GM04504 (cell line): ENCODE data around the gene FAM76A.
"Not testable (repeated sequence)": the region's sequence is repeated elsewhere in the genome, so short reads cannot be mapped to it uniquely, and the experiment has no call there.

Source experiments
- DNase-seq: peaks from one replicate; pipeline ENCODE4 v3.0.0-alpha.2; 2012; ENCODE audit warnings: low read depth

Gene FAM76A

DNA sequence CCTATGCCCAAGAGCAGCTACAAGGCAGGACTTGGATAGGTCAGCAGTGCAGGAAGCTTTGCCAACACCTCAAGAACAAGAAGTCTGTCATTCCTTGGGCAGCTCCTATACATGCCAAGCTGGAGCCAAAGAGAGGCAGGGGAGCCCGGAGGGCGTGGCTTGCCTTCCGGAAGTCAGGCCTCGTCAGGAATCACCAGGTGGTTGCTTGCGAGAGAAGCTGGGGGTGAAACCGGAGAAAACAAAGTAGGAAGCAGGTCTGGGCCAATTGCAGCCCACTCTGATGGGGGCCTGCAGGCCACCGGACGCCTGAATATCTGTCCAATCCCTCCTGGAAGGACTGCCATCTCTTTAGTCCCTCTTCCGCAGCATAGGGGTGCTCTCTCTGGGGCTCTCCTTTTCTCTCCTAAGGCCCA lies 794 bp upstream of the FAM76A start:
- no peak for DNase-seq

DNA sequence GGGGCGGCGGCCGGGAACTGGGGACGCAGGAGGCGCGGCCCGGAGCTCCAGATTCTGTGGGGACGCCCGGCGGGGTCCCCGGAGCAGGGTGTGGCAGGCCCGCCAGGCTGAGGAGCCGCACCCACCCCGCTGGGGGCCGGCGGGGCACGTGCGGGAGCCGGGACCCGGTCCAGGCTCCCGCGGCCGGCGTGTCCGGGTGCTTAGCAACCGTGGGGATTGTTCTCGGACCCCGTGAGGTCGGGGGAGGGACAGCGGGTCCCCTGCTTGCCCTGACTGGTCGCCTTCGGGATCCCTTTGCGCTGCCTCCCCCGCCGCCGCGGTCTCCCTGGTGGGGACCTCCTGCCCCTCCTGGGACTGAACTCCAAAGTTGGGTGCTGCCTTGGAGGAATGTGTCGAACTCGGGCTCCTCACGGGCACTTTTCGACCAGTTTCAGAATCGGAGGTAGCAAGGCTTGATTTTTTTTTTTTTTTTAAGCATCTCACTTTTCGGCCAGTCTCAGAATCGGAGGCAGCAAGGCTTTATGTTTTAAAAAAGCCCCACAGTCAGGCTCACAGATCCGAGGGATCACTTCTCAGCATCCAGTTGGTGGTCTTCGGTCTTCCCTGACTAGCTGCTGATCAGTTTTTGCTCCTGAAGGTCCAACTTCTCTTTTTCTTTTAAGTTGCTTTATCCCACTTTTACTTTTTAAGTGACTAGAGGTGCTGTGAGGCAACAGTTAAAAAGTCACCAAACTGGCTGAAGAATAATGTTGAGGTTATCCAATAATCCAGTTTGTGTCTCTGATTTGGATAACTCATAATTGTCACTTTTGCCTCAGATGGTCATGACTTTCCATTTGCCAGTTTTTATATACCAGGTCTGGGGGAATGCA lies 648 bp downstream of the FAM76A start:
- no peak for DNase-seq

DNA sequence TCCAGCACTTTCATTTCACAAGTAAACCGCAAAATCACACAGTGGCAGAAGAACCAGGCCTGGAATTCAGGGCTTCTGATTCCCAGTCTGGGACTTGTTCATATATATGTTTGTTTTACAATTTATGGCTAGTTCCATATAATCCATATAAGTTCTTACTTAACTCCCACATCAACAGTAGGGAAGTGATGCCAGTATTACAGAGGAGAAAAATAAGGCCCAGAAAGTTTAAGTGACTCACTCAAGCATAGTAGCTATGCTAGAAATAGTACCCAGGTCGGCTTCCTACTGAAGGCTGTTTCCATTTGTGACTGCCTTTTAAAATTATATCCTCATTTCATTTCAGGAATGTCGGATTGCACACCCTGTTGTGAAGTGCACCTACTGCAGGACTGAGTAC lies 1.4 kb downstream of the FAM76A start:
- no peak for DNase-seq

DNA sequence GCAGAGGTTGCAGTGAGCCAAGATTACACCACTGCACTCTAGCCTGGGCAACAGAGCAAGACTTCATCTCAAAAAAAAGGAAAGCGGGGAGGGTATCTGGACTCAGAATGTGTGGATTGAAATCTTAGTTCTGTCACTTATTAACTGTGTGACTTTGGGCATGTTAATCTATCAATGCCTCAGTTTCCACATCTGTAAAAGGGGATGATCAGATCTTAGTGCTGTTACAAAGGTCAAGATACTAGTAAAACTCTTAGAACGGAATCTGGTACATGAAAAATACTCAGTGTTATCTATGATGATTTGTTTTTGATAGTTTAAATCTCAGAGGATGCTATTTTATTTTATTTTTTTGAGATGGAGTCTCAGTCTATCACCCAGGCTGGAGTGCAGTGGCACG lies 10.5 kb downstream of the FAM76A start:
- DNase-seq, result no peak

DNA sequence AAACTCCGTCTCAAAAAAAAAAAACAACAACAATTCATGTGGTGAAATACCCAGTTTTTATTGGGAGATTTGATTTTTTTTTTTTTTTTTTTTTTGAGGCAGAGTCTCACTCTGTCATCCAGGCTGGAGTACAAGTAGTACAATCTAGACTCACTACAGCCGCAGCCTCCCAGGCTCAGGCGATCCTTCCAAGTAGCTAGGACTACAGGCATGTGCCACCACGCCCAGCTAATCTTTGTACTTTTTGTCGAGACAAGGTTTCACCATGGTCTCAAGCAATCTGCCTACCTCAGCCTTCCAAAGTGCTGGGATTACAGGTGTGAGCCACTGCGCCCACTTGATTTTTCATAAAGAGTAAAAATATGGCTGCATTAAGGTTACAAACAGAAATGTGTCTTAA lies 15.4 kb downstream of the FAM76A start:
- no peak for DNase-seq

DNA sequence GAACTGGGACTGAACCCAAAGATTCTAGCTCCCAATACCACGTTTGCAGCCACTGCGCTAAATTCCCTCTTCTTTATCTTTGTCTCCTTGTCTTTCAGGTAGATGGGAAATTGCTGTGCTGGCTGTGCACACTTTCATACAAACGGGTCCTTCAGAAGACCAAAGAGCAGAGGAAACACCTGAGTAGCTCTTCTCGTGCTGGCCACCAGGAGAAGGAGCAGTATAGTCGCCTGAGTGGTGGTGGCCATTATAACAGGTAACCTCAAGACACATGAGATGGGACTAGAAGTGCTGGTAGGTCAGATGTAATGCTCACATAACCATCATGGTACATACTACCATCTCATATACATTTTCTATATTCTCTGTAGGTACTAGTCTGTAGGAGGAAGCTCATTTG lies 18.8 kb downstream of the FAM76A start:
- no peak for DNase-seq

DNA sequence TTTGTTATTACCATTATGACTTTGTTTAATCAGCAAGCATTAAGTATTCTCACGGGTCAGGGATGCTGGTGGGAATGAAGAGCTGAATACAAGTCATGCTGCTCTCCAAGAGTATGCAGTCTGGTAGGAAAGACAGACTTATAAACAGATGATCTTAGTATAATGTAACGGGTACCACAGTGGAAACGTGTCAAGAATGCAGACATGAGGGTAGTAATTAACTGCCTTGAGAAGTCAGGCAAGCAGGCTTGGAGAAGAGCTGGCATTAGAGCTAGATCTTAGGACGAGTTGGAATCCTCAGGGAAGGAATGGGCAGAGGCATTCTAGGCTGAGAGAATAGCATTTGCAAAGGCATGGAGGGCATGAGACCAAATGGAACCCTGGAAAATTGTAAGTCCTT lies 19.7 kb downstream of the FAM76A start:
- DNase-seq, result no peak

DNA sequence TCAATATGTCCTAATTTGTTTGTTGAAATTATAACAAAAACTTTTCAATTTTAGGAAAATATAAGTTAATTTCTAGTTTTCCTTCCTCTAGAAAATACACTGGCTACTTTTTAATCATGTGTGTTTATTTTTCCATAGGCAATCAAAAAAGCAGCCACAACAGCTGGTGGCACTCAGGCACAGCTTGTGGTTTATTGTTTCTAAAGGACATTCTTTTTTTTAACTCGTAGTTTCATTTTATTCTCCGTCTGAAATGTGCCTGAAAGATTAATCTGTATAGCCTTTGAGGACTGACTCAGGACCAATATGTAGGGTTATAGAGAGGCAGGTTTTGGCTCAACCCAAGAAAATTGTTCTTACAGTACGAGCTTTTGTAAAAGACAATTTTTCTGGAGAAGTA lies 26.6 kb downstream of the FAM76A start:
- no peak for DNase-seq

DNA sequence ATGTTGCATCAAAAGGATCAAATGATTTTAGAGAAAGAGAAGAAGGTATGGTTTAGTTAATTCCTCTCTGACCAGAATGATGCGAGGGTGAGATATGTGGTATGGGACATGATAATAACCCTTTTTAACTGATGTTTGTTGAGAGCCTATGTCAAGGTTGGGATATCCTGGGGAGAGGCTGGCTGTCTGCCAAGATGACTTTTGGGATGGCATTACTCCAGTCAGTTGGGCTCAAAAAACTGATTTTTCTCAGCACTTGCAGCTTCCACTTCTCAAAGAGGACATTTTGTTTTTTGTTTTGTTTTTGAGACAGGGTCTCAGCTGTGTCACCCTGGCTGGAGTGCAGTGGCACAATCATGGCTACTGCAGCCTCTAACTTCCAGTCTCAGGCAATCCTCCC lies 29.5 kb downstream of the FAM76A start:
- no peak for DNase-seq

DNA sequence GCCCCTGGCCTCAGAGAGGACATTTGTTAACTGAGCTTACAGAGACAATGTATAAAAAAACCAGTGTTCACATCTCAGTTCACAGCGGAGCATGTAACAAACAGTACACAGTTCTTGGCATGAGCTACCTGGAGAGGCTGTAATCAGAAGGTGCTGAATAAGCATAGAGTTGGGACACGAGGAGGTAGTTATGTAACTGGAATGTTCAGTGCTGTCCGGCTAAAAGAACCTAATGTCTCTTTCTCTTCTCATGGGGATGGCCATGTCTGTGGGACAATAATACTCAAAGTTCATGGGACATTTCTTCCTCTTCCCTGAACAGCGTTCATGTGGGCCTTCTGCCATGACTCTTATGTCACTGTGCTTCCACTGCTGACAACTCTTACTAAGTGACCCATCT lies 30.1 kb downstream of the FAM76A start:
- no peak for DNase-seq

DNA sequence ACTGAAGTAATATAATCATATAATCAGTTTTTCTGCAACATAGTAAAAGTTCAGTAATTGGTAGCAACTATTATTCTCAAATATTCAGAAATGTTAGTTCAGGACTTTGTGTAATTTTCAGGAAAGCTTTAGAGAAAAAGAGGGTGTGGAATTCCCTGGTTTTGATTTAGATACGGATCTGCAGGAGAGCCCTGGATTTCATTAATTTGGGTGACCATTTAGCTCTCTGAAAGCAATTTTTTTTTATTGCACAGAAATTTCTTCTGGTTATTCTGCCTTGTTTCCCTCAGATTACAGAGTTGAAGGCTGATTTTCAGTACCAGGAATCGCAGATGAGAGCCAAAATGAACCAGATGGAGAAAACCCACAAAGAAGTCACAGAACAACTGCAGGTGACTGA lies 33.5 kb downstream of the FAM76A start:
- no peak for DNase-seq

DNA sequence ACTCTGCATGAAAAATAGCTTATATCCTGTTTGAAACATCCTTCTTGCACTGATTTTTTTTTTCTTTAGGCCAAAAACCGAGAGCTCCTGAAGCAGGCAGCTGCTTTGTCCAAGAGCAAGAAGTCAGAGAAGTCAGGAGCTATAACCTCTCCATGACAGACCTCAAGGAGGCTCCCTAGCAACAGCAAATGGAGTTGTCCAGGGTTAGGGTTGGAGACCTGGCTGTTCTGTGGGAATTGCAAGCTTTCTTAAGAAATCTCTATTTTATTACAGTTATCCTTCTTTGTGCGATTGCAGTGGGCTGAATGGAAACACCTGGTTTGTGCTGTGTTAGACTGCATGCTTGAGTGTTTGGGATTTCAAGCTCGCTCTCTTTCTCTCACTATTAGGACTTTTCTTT lies 34.7 kb downstream of the FAM76A start:
- no peak for DNase-seq

DNA sequence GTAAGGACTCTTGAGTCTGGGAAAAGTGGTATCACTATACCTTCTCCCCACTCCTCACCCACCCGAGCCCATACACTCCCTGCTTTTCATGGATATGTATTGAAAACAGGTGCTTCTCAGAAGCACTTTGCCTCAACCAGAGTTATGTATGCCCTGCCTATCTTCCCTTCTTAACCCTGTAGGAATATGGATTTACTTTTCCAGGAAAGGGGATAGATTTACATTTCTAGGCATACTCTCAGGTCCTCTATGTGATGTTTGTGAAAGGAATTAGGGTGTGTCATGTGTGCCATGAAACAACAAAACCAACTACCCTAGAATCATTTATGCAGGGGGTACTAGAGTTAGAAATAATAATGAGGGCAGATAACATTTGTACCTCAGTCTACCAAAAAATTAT lies 36.3 kb downstream of the FAM76A start:
- no peak for DNase-seq

DNA sequence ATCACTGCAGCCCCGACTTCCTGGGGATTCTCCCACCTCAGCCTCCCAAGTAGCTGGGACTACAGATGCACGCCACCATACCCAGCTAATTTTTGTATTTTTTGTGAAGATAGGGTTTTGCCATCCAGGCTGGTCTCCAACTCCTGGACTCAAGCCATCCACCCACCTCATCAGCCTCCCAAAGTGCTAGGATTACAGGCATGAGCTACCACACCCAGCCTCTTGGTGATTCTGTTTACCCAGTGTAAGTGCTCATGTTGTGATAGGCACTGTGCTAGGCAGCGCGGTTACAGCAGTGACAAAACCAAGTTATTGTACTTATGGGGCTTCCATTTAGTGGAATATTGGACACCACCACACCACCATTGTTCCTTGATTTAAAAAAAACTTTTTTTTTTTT lies 37.6 kb downstream of the FAM76A start:
- DNase-seq, result no peak

DNA sequence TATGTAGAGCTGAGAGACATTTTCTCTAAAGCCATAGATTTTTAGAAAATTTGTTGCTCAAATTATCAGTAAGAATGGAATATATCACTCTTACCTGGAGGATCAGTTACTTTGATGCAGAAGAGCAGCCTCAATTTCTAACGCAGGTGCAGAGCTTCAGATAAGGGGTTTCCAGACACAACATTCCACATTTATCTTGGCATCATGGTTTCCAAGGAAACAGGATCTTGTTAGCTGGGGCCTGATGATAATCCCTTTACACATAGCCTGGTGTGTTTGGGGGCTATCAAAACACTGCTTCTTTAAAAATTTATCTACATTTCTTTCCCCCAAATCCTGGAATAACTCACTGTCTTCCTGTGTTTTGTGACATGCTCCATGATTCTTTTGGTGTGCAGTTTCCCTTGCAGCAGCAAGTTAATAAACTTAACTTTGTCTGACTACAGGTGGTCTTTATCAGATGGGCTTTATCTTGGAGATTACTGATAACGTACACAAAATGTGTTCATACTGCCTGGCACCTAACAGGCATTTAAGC lies 44.6 kb downstream of the FAM76A start:
- DNase-seq, result no peak

DNA sequence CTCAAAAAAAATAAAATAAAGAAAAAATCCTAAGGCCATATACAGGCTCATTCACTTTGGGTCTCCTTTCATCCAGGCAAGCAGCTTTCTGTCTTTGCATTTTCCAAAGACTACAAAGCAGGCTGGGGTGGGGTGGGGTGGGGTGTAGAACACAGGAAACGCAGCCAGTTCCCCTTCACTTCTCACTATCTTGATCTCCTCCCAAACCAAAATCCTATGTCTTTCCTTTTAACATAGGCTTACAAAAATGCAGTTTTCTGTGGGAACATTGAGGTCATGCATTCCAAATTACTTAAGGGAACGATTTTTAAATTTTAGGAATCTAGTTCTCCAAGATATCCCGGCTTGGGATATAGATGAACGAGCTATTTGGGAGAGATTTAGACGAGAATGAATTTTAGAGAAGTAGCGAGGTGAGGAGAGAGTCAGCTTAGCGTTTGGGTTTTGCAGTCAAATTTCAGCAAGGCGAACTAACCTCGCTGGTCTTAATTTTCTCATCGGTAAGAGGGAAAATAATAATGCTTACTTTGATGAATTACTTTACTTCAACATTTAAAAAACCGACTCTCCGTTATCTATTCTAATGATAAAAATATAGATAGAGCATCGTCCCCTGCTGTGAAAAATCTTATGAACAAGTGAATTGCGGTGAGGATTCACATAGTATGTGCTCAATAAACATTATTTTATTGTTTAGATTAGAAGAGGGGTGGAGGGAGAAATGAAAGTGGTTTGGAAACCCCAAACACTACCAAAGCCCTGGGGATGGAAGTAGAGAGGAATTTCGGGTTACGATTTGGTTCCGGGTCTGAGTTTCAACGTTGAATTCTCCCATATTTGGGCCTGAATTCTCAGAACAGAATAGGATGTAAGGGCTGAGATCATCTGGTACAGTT lies 46.5 kb downstream of the FAM76A start:
- DNase-seq, result no peak

DNA sequence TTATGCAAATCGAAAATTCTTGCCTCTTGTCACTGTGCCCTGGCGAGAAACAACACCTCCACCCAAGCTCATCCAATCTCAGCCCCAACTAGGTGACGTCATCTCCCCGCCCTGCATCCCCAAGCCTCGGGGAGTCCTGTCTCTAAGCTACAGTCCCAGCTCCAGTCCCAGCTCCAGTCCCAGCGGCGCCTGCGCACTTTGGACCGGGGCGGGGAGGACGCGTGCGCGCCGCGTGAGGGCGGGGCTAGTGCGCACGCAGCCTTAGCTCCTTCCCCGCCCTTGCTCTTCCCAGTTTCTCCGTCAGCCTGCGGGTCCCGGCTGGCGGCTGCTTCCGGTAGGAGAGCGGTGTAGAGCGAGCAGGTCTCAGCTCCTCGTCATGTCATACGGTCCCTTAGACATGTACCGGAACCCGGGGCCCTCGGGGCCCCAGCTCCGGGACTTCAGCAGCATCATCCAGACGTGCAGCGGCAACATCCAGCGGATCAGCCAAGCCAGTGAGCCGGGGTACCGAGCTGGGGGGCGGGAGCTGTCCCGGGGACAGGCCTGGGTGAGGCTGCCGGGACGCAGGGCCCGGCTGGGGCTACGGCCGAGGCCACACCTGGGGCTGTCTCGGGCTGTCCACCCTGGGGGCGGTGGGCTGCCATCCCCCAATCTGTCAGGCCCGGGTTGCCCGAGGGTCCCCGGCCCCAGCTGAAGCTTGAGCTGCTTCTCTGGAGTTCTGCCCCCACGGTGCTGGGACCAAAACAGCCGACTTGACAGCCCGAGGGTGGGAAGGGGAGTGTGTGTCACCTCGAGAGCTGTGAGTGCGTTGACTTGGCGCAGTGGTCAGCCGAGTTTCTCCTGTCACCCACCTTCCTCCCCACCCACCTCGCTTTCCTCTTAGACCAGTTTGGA lies 47.4 kb downstream of the FAM76A start, which contains the start of gene STX12:
STX12 (plus strand) TSS at position 288 of the 894 bp plus-strand sequence; CDS start at position 377, 89 bp downstream.
- DNase-seq, result peak; percentile 100

DNA sequence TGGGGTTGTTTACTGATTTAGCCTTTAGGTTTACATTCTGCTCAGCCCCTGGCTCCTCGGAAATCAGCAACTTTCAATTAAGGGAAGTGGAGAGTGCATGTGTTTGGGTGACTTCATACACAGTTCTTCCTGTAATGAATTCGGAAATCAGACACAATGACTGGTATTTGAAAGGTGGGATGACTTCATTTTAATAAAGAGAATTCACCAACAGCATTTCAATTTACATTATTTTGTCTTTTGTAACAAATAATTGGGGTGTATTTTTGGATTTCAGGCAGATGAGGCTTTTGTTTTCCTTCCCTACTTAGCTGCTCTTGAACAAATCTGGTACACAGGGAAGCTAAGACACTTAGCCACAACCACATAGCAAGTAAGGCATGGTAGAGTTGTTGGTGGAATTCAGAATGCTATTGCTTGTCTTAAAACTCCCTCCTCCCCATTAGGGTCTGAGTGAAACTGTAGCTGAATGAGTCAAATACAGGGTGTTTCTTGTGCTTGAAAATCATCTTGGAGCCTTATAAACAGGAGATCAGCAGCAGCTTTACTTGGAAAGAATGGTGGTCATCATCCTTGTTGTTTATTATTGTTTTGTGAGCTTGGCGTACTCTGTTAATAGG lies 48.2 kb downstream of the FAM76A start:
- no peak for DNase-seq

DNA sequence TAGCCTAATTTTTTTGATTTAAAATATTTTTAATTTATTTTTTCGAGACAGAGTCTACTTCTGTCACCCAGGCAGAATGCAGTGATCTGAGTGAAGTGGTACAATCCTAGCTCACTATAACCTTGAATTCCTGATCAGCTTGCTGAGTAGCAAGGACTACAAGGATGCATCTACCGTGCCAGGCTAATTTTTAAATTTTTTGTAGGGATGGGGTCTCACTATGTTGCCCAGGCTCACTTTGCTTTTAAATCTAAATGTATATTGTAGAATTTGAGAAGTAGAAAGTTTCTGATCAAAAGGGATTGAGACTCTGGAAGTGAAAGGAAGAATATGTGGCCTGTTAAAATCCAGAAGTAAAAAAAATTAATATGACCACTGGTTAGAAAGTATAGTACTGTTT lies 48.9 kb downstream of the FAM76A start:
- DNase-seq, result no peak

DNA sequence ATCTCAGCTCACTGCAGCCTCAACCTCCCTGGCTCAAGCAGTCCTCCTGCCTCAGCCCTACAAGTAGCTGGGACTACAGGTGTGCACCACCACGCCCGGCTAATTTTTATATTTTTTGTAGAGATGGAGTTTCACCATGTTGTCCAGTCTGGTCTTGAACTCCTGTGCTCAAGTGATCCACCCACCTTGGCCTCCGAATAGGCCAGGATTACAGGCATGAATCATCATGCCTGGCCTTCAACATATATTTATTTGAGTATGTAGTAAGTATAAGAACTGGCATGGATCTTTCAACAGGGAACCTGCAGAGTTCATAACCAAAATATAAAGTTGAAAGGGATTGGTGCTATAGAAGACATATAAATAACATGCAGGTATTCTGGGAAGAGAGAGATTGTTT lies 49.6 kb downstream of the FAM76A start:
- DNase-seq, result not testable (repeated sequence)

DNA sequence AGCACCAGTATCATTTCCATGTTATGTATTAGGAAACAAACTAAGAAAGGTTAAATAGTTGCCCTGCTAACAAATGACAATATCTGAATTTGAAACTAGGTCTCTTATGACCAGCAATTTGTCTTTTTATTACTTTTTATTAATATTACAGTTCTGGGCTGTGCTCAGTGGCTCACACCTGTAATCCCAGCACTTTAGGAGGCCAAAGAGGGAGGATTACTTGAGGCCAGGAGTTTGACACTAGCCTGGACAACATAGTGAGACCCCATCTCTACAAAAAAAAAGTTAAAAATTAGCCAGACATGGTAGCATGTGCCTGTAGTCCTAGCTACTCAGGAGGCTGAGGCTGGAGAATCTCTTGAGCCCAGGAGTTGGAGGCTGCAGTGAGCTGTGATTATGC lies 50.5 kb downstream of the FAM76A start:
- DNase-seq, result not testable (repeated sequence)
